CD4-positive, alpha-beta memory T cell (primary cell): ENCODE results near the gene SPHK2. TPM values are rescaled to one million over a fixed set of nuclear protein-coding genes. Genes with fewer than 3 reads are reported as not detected.
"Not testable (repeated sequence)": the region's sequence is repeated elsewhere in the genome, so short reads cannot be mapped to it uniquely, and the experiment has no call there.

Experiments
- CTCF ChIA-PET: fragments of 350-600 bp; sonication (Branson Sonifier 250); formaldehyde crosslinking; loops from one replicate; lab custom pipeline; 2021; ENCODE audit warnings: inconsistent platforms; ENCODE audit not compliant: partially characterized antibody; lab: Charles Lee
- POLR2A ChIA-PET: fragments of 350-600 bp; sonication (Branson Sonifier 250); formaldehyde crosslinking; loops from one replicate; lab custom pipeline; 2021; ENCODE audit not compliant: partially characterized antibody; lab: Charles Lee
- DNase-seq, 5 donors: peaks; one replicate each; pipeline versions ENCODE4 v3.0.0 to v3.0.0-alpha.2; 2020 to 2022; ENCODE audit warnings: mixed read lengths in 1 of 5
- H3K27ac ChIP-seq: one replicate; pipeline ENCODE4 v1.7.0; 2013; ENCODE audit warnings: low read depth, low read length
- H3K27me3 ChIP-seq: 2 replicates; pipeline ENCODE4 v1.7.0; 2013; ENCODE audit warnings: mild to moderate bottlenecking, low read length, moderate library complexity; ENCODE audit not compliant: insufficient read depth
- H3K36me3 ChIP-seq: 2 replicates; pipeline ENCODE4 v1.7.0; 2013; ENCODE audit warnings: mild to moderate bottlenecking, low read length, moderate library complexity; ENCODE audit not compliant: insufficient read depth
- H3K4me1 ChIP-seq: 2 replicates; pipeline ENCODE4 v1.7.0; 2013; ENCODE audit warnings: mild to moderate bottlenecking, low read length, moderate library complexity; ENCODE audit not compliant: insufficient read depth
- H3K4me3 ChIP-seq, 2 donors: one replicate each; pipeline ENCODE4 v1.7.0; 2013; ENCODE audit warnings: low read length in 2 of 2, mild to moderate bottlenecking in 1 of 2
- H3K9me3 ChIP-seq, 2 donors: one replicate each; pipeline ENCODE4 v1.7.0; 2013; ENCODE audit warnings: low read length in 2 of 2, control low read depth in 1 of 2; ENCODE audit not compliant: control insufficient read depth in 1 of 2
- H3K27ac Mint-ChIP-seq, 7 donors: one replicate each; pipeline ENCODE4 v1.8.0; 2020 to 2021; ENCODE audit warnings: mixed read lengths in 7 of 7, mild to moderate bottlenecking in 6 of 7, inconsistent platforms in 3 of 7, moderate library complexity in 3 of 7
- H3K27me3 Mint-ChIP-seq, 2 donors: one replicate each; pipeline ENCODE4 v1.8.0; 2020 to 2021; ENCODE audit warnings: mixed read lengths in 2 of 2
- H3K36me3 Mint-ChIP-seq, 2 donors: one replicate each; pipeline ENCODE4 v1.8.0; 2020 to 2021; ENCODE audit warnings: mixed read lengths in 2 of 2, inconsistent platforms in 1 of 2, mild to moderate bottlenecking in 1 of 2
- H3K4me1 Mint-ChIP-seq, 4 donors: one replicate each; pipeline ENCODE4 v1.8.0; 2020 to 2021; ENCODE audit warnings: mixed read lengths in 4 of 4, mild to moderate bottlenecking in 1 of 4
- H3K4me3 Mint-ChIP-seq, 8 donors: one replicate each; pipeline ENCODE4 v1.8.0; 2020 to 2021; ENCODE audit warnings: mixed read lengths in 8 of 8, mild to moderate bottlenecking in 7 of 8, moderate library complexity in 6 of 8, inconsistent platforms in 3 of 8
- H3K9me3 Mint-ChIP-seq, 8 donors: one replicate each; pipeline ENCODE4 v1.8.0; 2020 to 2021; ENCODE audit warnings: mixed read lengths in 8 of 8, mild to moderate bottlenecking in 5 of 8, inconsistent platforms in 3 of 8, moderate library complexity in 1 of 8
- intact Hi-C: fragments of 100-400 bp; cut with micrococcal nuclease; formaldehyde crosslinking; loops from one replicate; pipeline ENCODE4 v1.15.1; 2023
- polyA plus RNA-seq, 2 donors: library from polyadenylated mRNA; unstranded; fragments of 300-500 nt; fragmentation: Illumina TruSeq; gene quantifications; one replicate each; pipeline ENCODE4 v1.2.3, GENCODE V29; 2021
- total RNA-seq, 2 experiments: library from RNA; stranded (reverse); gene quantifications; one replicate each; pipeline ENCODE4 v1.2.3, GENCODE V29; 2021

The SPHK2 gene
- total and polyA plus RNA-seq, 4 experiments from 2014 or later = 6.0 to 29.1 (median 16.7) TPM

- Mint-ChIP-seq H3K9me3 (no peaks in the 10 kb centered on the region), H3K4me1 (peaks cover 5 to 9% (median 8%) of the 10 kb centered on the region in 4 donors), H3K4me3 (no peak overlapping the region), H3K27me3 (no peaks in the 10 kb centered on the region), H3K27ac (peak overlapping the region in 1 of 7 donors; percentile 70), H3K36me3 (no peaks in the 10 kb centered on the region)
- H3K9me3 ChIP-seq = no peaks in the 10 kb centered on the region
- peaks cover 10% of the 10 kb centered on the region for H3K4me1 ChIP-seq
- intact Hi-C loops = no loop called here
- no peaks in the 10 kb centered on the region for H3K27me3 ChIP-seq
- no peak overlapping the region for H3K4me3 ChIP-seq
- POLR2A ChIA-PET = interaction anchor here (0.6 to 2.3 kb wide), 2 partner anchors 11 to 131 kb away, joined by 3 to 8 read pairs; partner anchors contain the start of gene CA11
- DNase-seq = no peak
- no peaks in the 10 kb centered on the region for H3K36me3 ChIP-seq
- H3K27ac ChIP-seq = no peak overlapping the region
- CTCF ChIA-PET = interaction anchor here (0.9 to 1.9 kb wide), 4 partner anchors 17 to 187 kb away, joined by 3 to 6 read pairs (median 4); no protein-coding TSS in a partner anchor
Observed at GRCh38 chr19:48656840-48657474, 37.7 kb downstream of the SPHK2 start.

DNA sequence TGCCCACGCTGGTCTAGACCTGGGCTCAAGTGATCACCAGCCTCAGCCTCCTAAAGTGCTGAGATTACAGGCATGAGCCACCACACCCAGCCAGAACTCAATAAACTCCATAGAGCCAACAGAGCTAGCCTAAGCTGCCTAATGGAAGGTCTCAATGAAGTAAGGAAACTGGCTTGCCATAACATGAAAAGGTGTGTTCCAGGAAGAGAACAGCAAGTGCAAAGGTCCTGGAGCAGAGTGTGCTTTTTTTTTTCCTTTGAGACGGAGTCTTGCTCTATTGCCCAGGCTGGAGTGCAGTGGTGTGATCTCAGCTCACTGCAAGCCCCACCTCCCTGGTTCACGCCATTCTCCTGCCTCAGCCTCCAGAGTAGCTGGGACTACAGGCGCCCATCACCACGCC is 38.5 kb downstream of the SPHK2 start:
- ChIA-PET CTCF (interaction anchor here (0.7 to 1.9 kb wide), 6 partner anchors 16 to 504 kb away, joined by 3 to 6 read pairs (median 4); no protein-coding TSS in a partner anchor), POLR2A (interaction anchor here (0.6 kb wide), 1 partner anchor 130 kb away, joined by 3 read pairs; no protein-coding TSS in a partner anchor)
- H3K27me3 Mint-ChIP-seq, H3K27me3 ChIP-seq, H3K4me3 Mint-ChIP-seq, DNase-seq, H3K9me3 Mint-ChIP-seq, intact Hi-C loops, H3K9me3 ChIP-seq, H3K4me3 ChIP-seq, H3K27ac ChIP-seq, H3K36me3 ChIP-seq, H3K36me3 Mint-ChIP-seq: not testable (repeated sequence)
- Mint-ChIP-seq H3K4me1 (peaks cover 5 to 12% (median 8%) of the 10 kb centered on the region in 4 donors), H3K27ac (peak overlapping the region in 1 of 7 donors; percentile 55)
- H3K4me1 ChIP-seq = peaks cover 10% of the 10 kb centered on the region

DNA sequence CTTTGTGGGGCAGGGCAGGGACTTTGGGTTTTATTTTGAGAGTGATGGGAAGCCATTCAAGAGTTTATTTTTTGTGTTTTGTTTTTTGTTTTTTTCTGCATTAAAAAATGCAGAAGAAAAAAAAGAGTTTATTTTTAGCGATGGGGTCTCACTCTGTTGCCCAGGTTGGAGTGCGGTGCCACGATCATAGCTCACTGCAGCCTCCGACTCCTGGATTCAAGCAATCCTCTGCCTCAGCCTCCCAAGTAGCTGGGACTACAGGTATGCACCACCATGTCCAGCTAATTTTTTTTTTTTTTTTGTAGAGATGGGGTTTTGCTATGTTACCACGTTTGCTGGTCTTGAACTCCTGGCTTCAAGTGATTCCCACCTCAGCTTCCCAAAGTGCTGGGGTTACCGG is 39.2 kb downstream of the SPHK2 start:
- Histone ChIP-seq H3K4me1 (peaks cover 10% of the 10 kb centered on the region), H3K4me3 (no peak overlapping the region), H3K27ac (no peak overlapping the region), H3K27me3 (no peaks in the 10 kb centered on the region), H3K36me3 (no peaks in the 10 kb centered on the region), H3K9me3 (no peaks in the 10 kb centered on the region)
- DNase-seq = no peak
- H3K27me3 Mint-ChIP-seq = no peaks in the 10 kb centered on the region
- H3K4me1 Mint-ChIP-seq = peaks cover 5 to 12% (median 8%) of the 10 kb centered on the region in 4 donors
- ChIA-PET POLR2A (interaction anchor here (0.8 kb wide), 1 partner anchor 10 kb away, joined by 3 read pairs; no protein-coding TSS in a partner anchor), CTCF (interaction anchor here (1.5 to 2.1 kb wide), 4 partner anchors 16 to 185 kb away, joined by 3 to 6 read pairs (median 5); no protein-coding TSS in a partner anchor)
- intact Hi-C loops = no loop called here
- peak overlapping the region in 2 of 7 donors; percentile 70 to 79 for H3K27ac Mint-ChIP-seq
- no peaks in the 10 kb centered on the region for H3K9me3 Mint-ChIP-seq
- H3K36me3 Mint-ChIP-seq = no peaks in the 10 kb centered on the region
- peak overlapping the region in 1 of 8 donors; percentile 25 for H3K4me3 Mint-ChIP-seq

GRCh38 chr19:48659768-48660167 is 40.5 kb downstream of the SPHK2 start:
- Histone ChIP-seq H3K27me3 (no peaks in the 10 kb centered on the region), H3K36me3 (no peaks in the 10 kb centered on the region), H3K27ac (no peak overlapping the region), H3K4me3 (no peak overlapping the region), H3K9me3 (no peaks in the 10 kb centered on the region), H3K4me1 (peaks cover 10% of the 10 kb centered on the region)
- Mint-ChIP-seq H3K36me3 (no peaks in the 10 kb centered on the region), H3K27me3 (no peaks in the 10 kb centered on the region), H3K4me3 (no peak overlapping the region), H3K27ac (peak overlapping the region in 1 of 7 donors; percentile 31), H3K9me3 (no peaks in the 10 kb centered on the region), H3K4me1 (peaks cover 5 to 12% (median 8%) of the 10 kb centered on the region in 4 donors)
- POLR2A ChIA-PET = no interaction called here
- DNase-seq = no peak
- intact Hi-C loops = no loop called here
- CTCF ChIA-PET = interaction anchor here (2.1 kb wide), 1 partner anchor 15 kb away, joined by 6 read pairs; no protein-coding TSS in a partner anchor

- peaks cover 10% of the 10 kb centered on the region for H3K4me1 ChIP-seq
- H3K27me3 ChIP-seq = no peaks in the 10 kb centered on the region
- no peaks in the 10 kb centered on the region for H3K9me3 ChIP-seq
- Mint-ChIP-seq H3K27me3 (no peaks in the 10 kb centered on the region), H3K27ac (peak overlapping the region; percentile 79 to 99 (median 98)), H3K4me3 (peak overlapping the region; percentile 70 to 87 (median 81)), H3K9me3 (no peaks in the 10 kb centered on the region), H3K36me3 (no peaks in the 10 kb centered on the region), H3K4me1 (peaks cover 5 to 12% (median 8%) of the 10 kb centered on the region in 4 donors)
- H3K36me3 ChIP-seq = no peaks in the 10 kb centered on the region
- ChIA-PET CTCF (no interaction called here), POLR2A (interaction anchor here (1.3 kb wide), 1 partner anchor 52 kb away, joined by 3 read pairs; no protein-coding TSS in a partner anchor)
- peak; percentile 82 to 88 (median 85) for DNase-seq
- H3K27ac ChIP-seq = peak overlapping the region; percentile 44
- intact Hi-C loops = loop anchor here (1.0 kb wide), 1 partner anchor 15 kb away; the partner anchor contains the start of gene CA11
- peak overlapping the region in 1 of 2 donors; percentile 25 for H3K4me3 ChIP-seq
Observed at GRCh38 chr19:48660852-48661710, 41.8 kb downstream of the SPHK2 start.

DNA sequence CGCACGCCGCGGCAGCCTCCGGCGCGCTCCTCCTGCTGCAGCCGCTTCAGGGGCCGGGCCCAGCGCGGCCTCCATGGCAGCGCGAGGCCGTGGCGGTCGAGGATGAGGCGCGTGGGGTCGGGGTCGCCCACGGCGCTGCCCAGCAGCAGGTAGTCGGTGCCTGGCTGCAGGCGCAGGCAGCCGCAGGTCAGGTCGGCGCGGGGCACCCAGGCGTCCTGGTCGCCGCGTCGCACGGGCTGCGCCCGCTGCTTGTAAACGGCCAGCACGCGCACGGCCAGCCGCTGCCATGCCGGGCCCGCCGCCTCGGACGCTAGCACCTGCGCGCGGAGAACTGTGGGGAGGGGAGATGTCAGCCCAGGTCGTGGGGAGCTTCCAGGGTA is 42.4 kb downstream of the SPHK2 start:
- Histone ChIP-seq H3K27me3 (no peaks in the 10 kb centered on the region), H3K4me1 (peaks cover 10% of the 10 kb centered on the region), H3K9me3 (no peaks in the 10 kb centered on the region), H3K27ac (no peak overlapping the region), H3K4me3 (no peak overlapping the region), H3K36me3 (no peaks in the 10 kb centered on the region)
- intact Hi-C loops = loop anchor here (1.0 kb wide), 1 partner anchor 15 kb away; the partner anchor contains the start of gene CA11
- CTCF ChIA-PET = interaction anchor here (1.4 kb wide), 1 partner anchor 16 kb away, joined by 4 read pairs; the partner anchor contains the start of gene CA11
- H3K4me3 Mint-ChIP-seq = no peak overlapping the region
- H3K27ac Mint-ChIP-seq = no peak overlapping the region
- DNase-seq = no peak
- POLR2A ChIA-PET = interaction anchor here (1.3 kb wide), 1 partner anchor 51 kb away, joined by 3 read pairs; no protein-coding TSS in a partner anchor
- H3K9me3 Mint-ChIP-seq = no peaks in the 10 kb centered on the region
- H3K27me3 Mint-ChIP-seq = no peaks in the 10 kb centered on the region
- H3K36me3 Mint-ChIP-seq = no peaks in the 10 kb centered on the region
- peaks cover 5 to 12% (median 8%) of the 10 kb centered on the region in 4 donors for H3K4me1 Mint-ChIP-seq
